HG02852 (cell line): ENCODE measurements around the gene ZNF3.

Source experiments
- ATAC-seq: cut with Tn5 transposase; IDR thresholded peaks from one replicate; pipeline ENCODE4 v1.9.1; 2021; ENCODE audit warnings: mild to moderate bottlenecking, moderate library complexity; ENCODE audit not compliant: unreplicated experiment

ZNF3 gene

GRCh38 chr7:100059251-100059739, 22.2 kb downstream of the ZNF3 start:
- no peak for ATAC-seq

- no peak for ATAC-seq
These were observed 24.5 kb downstream of the ZNF3 start for GRCh38 chr7:100057006-100057405.

GRCh38 chr7:100053215-100053614, 28.3 kb downstream of the ZNF3 start:
- no peak for ATAC-seq

- no peak for ATAC-seq
These were observed 29.9 kb downstream of the ZNF3 start for GRCh38 chr7:100051611-100052010.

GRCh38 chr7:100049441-100050291, 31.9 kb downstream of the ZNF3 start, which contains the start of gene ZSCAN21:
Gene ZSCAN21, plus strand, starts transcription at chr7:100049774. Its CDS starts 7,233 bp downstream, at chr7:100057007.
- peak; percentile 92 for ATAC-seq

GRCh38 chr7:100048680-100049079, 32.8 kb downstream of the ZNF3 start:
- no peak for ATAC-seq

- ATAC-seq: no peak
These were observed 36.8 kb downstream of the ZNF3 start for GRCh38 chr7:100044718-100045117.

GRCh38 chr7:100040575-100040974, 40.9 kb downstream of the ZNF3 start:
- no peak for ATAC-seq

GRCh38 chr7:100038326-100038725, 43.2 kb downstream of the ZNF3 start:
- ATAC-seq: no peak

GRCh38 chr7:100035876-100036275, 45.6 kb downstream of the ZNF3 start:
- ATAC-seq: no peak

- ATAC-seq: no peak
These were observed 46.5 kb downstream of the ZNF3 start for GRCh38 chr7:100034871-100035510.

- ATAC-seq: no peak
These were observed 48.0 kb downstream of the ZNF3 start for GRCh38 chr7:100033526-100033925.

GRCh38 chr7:100029596-100029995, 51.9 kb downstream of the ZNF3 start:
- ATAC-seq: no peak

GRCh38 chr7:100027197-100027596, 54.3 kb downstream of the ZNF3 start:
- ATAC-seq: no peak

GRCh38 chr7:100024020-100024619, 57.4 kb downstream of the ZNF3 start:
- ATAC-seq: no peak

GRCh38 chr7:100023526-100023925, 58.0 kb downstream of the ZNF3 start:
- ATAC-seq: no peak

- ATAC-seq: no peak
These were observed 58.9 kb downstream of the ZNF3 start for GRCh38 chr7:100022621-100023020.

- no peak for ATAC-seq
These were observed 60.2 kb downstream of the ZNF3 start for GRCh38 chr7:100021297-100021696.
